Type B pancreatic cell (in vitro differentiated cells): ENCODE measurements around the gene STK26. TPM values are rescaled to one million over a fixed set of nuclear protein-coding genes. Genes with fewer than 3 reads are reported as not detected.
A peak's percentile ranks its signal among the peaks of the same experiment; 100 is the strongest.

Experiments
- DNase-seq: peaks from one replicate; pipeline ENCODE4 v3.0.0; 2021; ENCODE audit warnings: mixed read lengths; ENCODE audit not compliant: unreplicated experiment; ENCODE audit errors: extremely low spot score
- H3K27ac Mint-ChIP-seq: 2 replicates; pipeline ENCODE4 v1.8.0; 2021; ENCODE audit warnings: mild to moderate bottlenecking, mixed read lengths
- H3K27me3 Mint-ChIP-seq: 2 replicates; pipeline ENCODE4 v1.8.0; 2021; ENCODE audit warnings: mixed read lengths
- H3K36me3 Mint-ChIP-seq: 2 replicates; pipeline ENCODE4 v1.8.0; 2021; ENCODE audit warnings: mixed read lengths
- H3K4me1 Mint-ChIP-seq: one replicate; pipeline ENCODE4 v1.8.0; 2021; ENCODE audit warnings: mixed read lengths; ENCODE audit not compliant: unreplicated experiment
- H3K4me3 Mint-ChIP-seq: 2 replicates; pipeline ENCODE4 v1.8.0; 2021; ENCODE audit warnings: mild to moderate bottlenecking, mixed read lengths
- H3K9me3 Mint-ChIP-seq: 2 replicates; pipeline ENCODE4 v1.8.0; 2021; ENCODE audit warnings: mixed read lengths
- total RNA-seq: library from RNA; stranded (reverse); gene quantifications from 2 replicates; pipeline ENCODE4 v1.2.1, GENCODE V29; 2021; ENCODE audit warnings: low replicate concordance
- TF ChIP-seq, protein P1 (sequence below): fragments of 200-600 bp; sonication (generic); conservative IDR thresholded peaks from 2 replicates; pipeline ENCODE4 v1.5.0; 2021; ENCODE audit warnings: antibody characterized with exemption, mild to moderate bottlenecking

Gene STK26
- total RNA-seq, 1 donor from 2014 or later = 64.3 TPM

- no peaks in the 10 kb centered on the region for H3K9me3 Mint-ChIP-seq
- H3K4me1 Mint-ChIP-seq = peaks cover 22% of the 10 kb centered on the region
- peaks cover 3% of the 10 kb centered on the region for H3K36me3 Mint-ChIP-seq
- H3K27ac Mint-ChIP-seq = no peak overlapping the region
- peak overlapping the region; percentile 10 for H3K4me3 Mint-ChIP-seq
- H3K27me3 Mint-ChIP-seq = no peaks in the 10 kb centered on the region
- TF ChIP-seq, protein P1, sequence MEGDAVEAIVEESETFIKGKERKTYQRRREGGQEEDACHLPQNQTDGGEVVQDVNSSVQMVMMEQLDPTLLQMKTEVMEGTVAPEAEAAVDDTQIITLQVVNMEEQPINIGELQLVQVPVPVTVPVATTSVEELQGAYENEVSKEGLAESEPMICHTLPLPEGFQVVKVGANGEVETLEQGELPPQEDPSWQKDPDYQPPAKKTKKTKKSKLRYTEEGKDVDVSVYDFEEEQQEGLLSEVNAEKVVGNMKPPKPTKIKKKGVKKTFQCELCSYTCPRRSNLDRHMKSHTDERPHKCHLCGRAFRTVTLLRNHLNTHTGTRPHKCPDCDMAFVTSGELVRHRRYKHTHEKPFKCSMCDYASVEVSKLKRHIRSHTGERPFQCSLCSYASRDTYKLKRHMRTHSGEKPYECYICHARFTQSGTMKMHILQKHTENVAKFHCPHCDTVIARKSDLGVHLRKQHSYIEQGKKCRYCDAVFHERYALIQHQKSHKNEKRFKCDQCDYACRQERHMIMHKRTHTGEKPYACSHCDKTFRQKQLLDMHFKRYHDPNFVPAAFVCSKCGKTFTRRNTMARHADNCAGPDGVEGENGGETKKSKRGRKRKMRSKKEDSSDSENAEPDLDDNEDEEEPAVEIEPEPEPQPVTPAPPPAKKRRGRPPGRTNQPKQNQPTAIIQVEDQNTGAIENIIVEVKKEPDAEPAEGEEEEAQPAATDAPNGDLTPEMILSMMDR = no peak
- no peak for DNase-seq
Observed at GRCh38 chrX:132037479-132037993, 14.4 kb downstream of the STK26 start.

- no peak overlapping the region for H3K4me3 Mint-ChIP-seq
- no peaks in the 10 kb centered on the region for H3K36me3 Mint-ChIP-seq
- peak overlapping the region; percentile 75 for H3K27ac Mint-ChIP-seq
- no peaks in the 10 kb centered on the region for H3K27me3 Mint-ChIP-seq
- H3K9me3 Mint-ChIP-seq = no peaks in the 10 kb centered on the region
- TF ChIP-seq, protein P1 = no peak
- DNase-seq = no peak
- peaks cover 21% of the 10 kb centered on the region for H3K4me1 Mint-ChIP-seq
Observed at GRCh38 chrX:132040066-132040465, 17.0 kb downstream of the STK26 start.

GRCh38 chrX:132041015-132041414, 17.9 kb downstream of the STK26 start:
- TF ChIP-seq, protein P1 = no peak

GRCh38 chrX:132043977-132044376, 20.9 kb downstream of the STK26 start:
- DNase-seq = no peak
- no peaks in the 10 kb centered on the region for H3K27me3 Mint-ChIP-seq
- H3K4me1 Mint-ChIP-seq = peaks cover 28% of the 10 kb centered on the region

More at GRCh38 chrX:132041015-132041414, 17.9 kb downstream of the STK26 start:
- H3K27ac Mint-ChIP-seq = no peak overlapping the region
- H3K4me3 Mint-ChIP-seq = no peak overlapping the region
- H3K36me3 Mint-ChIP-seq = no peaks in the 10 kb centered on the region
- peaks cover 30% of the 10 kb centered on the region for H3K4me1 Mint-ChIP-seq
- no peaks in the 10 kb centered on the region for H3K9me3 Mint-ChIP-seq
- no peaks in the 10 kb centered on the region for H3K27me3 Mint-ChIP-seq
- DNase-seq = no peak

DNA sequence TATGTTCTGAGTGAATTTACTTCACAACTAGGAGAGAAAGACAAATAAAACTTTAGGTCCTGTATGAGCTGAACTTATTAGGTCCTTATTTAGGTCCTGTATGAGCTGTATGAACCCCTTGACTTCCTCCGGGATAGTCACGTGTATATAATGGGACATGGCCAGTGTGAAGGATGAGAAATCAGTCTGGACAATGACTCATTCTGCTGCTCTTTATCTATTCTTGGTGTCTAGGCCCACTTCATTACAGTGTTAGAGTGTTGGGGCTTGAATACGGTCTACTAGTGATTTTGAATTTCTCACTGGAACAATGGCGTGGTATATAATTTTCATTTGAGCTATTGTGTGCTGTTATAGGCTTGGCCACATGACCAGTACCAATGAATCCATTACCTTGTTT, 21.9 kb downstream of the STK26 start:
- TF ChIP-seq, protein P1 = no peak
- no peak overlapping the region for H3K27ac Mint-ChIP-seq
- no peak overlapping the region for H3K4me3 Mint-ChIP-seq
- peaks cover 6% of the 10 kb centered on the region for H3K36me3 Mint-ChIP-seq
- no peaks in the 10 kb centered on the region for H3K9me3 Mint-ChIP-seq
- no peak for DNase-seq
- peaks cover 28% of the 10 kb centered on the region for H3K4me1 Mint-ChIP-seq
- no peaks in the 10 kb centered on the region for H3K27me3 Mint-ChIP-seq

More at GRCh38 chrX:132043977-132044376, 20.9 kb downstream of the STK26 start:
- no peaks in the 10 kb centered on the region for H3K36me3 Mint-ChIP-seq
- H3K9me3 Mint-ChIP-seq = no peaks in the 10 kb centered on the region
- H3K4me3 Mint-ChIP-seq = no peak overlapping the region
- TF ChIP-seq, protein P1 = no peak
- H3K27ac Mint-ChIP-seq = no peak overlapping the region

DNA sequence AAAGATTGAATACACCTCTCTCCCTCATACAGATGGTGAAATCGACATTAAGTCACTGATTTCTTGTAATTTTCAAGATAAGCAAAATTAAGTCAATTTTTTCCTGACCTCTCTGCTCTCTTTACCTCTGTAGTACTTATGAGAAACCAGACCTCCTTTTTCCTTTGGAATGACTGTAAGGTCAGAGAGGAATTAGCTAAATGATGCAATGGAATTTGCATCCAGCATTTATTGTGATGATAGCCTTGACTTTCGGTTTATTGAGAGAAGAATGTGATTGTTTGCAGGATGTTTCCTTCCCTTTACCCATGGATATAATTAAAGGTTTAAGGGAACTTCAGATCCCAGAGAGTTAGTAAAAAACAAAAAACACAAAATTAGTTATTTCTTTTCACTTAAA, 22.4 kb downstream of the STK26 start:
- H3K27ac Mint-ChIP-seq = no peak overlapping the region
- no peaks in the 10 kb centered on the region for H3K9me3 Mint-ChIP-seq
- TF ChIP-seq, protein P1 = no peak
- H3K27me3 Mint-ChIP-seq = no peaks in the 10 kb centered on the region
- no peak overlapping the region for H3K4me3 Mint-ChIP-seq
- DNase-seq = no peak
- peaks cover 28% of the 10 kb centered on the region for H3K4me1 Mint-ChIP-seq
- peaks cover 6% of the 10 kb centered on the region for H3K36me3 Mint-ChIP-seq
